IPS-18c (cell line): Measurements from ENCODE around the gene AHCTF1.

Source experiments
- H3K4me3 ChIP-seq: 2 replicates; pipeline ENCODE4 v1.7.0; 2013; ENCODE audit warnings: low read depth, mild to moderate bottlenecking, low read length, moderate library complexity; ENCODE audit not compliant: insufficient read depth
- H3K9me3 ChIP-seq: one replicate; pipeline ENCODE4 v1.6.1; 2013; ENCODE audit warnings: mild to moderate bottlenecking, low read length, moderate library complexity; ENCODE audit not compliant: control insufficient read depth, insufficient read depth

AHCTF1 gene

DNA sequence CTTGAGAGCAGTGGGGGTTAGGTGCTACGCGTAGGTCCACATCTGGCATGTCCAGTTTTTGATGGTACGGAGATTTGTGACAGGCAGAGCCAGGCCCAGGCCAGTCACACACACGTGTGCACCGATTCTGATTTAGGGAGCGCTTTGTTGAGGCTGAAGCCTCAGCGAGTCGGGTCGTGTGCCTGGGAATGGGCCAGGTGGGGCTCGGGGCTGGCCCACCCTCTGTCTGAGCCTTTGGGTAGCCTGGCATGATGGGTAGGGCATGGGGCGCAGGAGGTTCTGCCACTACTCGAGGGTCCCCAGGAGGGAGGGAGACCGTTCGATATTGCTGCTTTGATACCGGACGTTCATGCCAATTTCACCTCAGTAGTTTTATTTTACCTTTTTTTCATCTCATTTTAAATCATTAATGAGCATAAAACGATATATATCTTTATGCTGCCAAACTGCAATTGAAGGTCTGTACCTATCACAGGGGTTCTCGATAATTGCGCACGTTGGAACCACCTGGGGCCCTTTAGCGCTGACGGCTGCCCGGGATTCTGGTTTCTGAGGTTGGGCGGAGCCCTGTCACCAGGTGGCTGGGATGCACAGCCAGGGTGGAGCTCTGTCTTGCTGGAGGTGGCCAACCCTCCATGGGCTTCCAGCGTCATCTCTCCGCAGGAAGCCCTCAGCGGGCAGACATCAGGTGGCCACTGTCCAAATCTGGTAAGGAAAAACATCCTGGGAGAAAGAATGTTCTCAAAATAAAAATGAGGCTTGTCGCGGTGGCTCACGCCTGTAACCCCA is 135.6 kb downstream of the AHCTF1 start:
- H3K4me3 ChIP-seq, result no peak overlapping the region

GRCh38 chr1:246794828-246795671 is 136.7 kb downstream of the AHCTF1 start:
- H3K4me3 ChIP-seq, result no peak overlapping the region

More for the DNA sequence above, 135.6 kb downstream of the AHCTF1 start:
- H3K9me3 ChIP-seq, result no peaks in the 10 kb centered on the region

DNA sequence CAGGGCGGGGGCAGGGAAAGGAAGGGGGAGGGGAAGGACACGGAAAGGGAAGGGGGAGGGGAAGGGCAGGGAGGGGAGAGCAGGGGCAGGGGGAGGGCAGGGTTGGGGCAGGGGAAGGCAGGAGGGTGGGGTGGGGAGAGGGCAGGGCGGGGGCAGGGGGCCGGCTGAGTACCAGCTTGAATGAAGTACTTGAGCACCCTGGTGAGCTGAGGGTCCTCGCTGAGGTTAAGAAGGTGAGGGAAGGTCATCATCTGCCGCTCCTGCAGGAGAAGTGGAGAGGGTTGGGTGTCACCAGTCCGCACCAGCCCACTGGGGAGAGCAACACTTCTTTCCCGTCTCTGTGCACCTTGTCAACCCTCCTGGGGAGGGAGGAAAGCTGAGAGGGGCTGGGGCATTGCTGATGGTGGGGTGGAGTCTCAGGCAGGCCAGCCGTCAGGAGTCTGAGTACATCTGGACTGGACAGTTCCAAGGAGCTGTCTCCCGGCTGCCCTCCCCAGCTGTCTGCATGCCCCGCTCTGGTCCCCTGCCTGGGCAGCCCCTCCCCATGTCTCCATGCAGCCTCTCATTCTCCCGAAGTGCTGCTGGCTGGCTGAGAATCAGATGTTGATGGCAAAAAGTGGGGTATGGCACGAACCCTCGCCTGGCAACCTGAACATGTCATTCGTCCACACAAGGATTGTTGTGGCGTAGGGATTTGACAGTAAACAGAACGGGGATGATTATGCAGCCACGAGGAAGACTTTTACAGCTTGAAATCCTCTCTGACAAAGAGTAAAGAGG is 137.5 kb downstream of the AHCTF1 start:
- Histone ChIP-seq H3K4me3 (no peak overlapping the region), H3K9me3 (no peaks in the 10 kb centered on the region)

More at GRCh38 chr1:246794828-246795671, 136.7 kb downstream of the AHCTF1 start:
- no peaks in the 10 kb centered on the region for H3K9me3 ChIP-seq

- H3K9me3 ChIP-seq, result peaks cover 2% of the 10 kb centered on the region
- no peak overlapping the region for H3K4me3 ChIP-seq
Measured at GRCh38 chr1:246793356-246793896, 138.3 kb downstream of the AHCTF1 start.

DNA sequence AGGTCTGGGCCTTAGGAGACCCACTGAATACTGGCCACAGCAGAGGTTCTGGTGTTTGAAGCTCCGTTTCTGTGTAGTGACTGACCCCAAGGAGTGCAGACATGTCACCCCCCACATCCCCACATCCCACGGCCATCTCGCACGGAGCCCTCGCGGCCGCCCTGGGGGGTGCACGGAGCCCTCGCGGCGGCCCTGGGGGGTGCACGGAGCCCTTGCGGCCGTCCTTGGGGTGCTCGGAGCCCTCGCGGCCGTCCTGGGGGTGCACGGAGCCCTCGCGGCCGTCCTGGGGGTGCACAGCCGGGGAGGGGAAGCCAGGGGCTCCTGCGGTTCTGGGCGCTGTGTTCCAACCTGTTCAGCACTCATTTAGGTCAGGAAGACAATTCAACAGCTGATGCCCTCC is 139.1 kb downstream of the AHCTF1 start:
- H3K9me3 ChIP-seq, result peaks cover 2% of the 10 kb centered on the region
- no peak overlapping the region for H3K4me3 ChIP-seq

DNA sequence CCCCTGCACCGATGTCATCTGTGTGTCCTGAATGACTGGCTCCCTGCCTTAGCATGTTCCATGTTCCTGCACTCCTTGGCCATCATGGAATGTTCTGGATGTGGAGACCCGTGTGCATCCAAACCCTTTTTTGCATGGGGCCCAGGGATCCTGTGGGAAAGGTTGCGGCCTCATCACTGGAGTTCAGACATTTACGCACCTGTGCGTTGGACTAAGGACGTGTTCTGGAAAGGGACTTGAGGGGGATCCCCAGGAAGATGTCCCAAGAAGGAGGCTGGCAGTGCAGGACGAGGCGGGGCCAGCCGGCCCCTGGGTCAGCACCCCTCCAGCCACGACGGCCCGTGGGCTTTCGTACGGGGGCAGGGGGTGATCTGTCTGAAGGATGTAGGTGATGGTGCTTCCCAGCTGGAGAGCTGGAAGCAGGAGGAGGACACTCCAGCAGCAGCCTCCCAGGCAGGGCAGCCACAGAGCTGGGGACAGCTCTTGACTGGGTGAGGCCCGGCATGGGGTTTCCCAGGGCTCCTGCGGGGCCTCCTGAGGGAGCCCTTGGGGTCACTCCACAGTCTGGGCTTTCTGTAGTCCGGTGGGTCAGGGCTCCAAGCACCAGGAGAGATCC is 140.3 kb downstream of the AHCTF1 start:
- H3K4me3 ChIP-seq, result no peak overlapping the region

GRCh38 chr1:246790833-246791232 is 140.9 kb downstream of the AHCTF1 start:
- Histone ChIP-seq H3K4me3 (no peak overlapping the region), H3K9me3 (peaks cover 2% of the 10 kb centered on the region)

More for the DNA sequence above, 140.3 kb downstream of the AHCTF1 start:
- peaks cover 2% of the 10 kb centered on the region for H3K9me3 ChIP-seq

GRCh38 chr1:246790364-246790763 is 141.4 kb downstream of the AHCTF1 start:
- Histone ChIP-seq H3K4me3 (no peak overlapping the region), H3K9me3 (peaks cover 2% of the 10 kb centered on the region)

GRCh38 chr1:246789454-246790339 is 142.1 kb downstream of the AHCTF1 start:
- no peak overlapping the region for H3K4me3 ChIP-seq
- peaks cover 2% of the 10 kb centered on the region for H3K9me3 ChIP-seq
